Measurements from ENCODE around the gene GZF1. TPM values are rescaled to one million over a fixed set of nuclear protein-coding genes. Genes with fewer than 3 reads are reported as not detected.
A peak's percentile ranks its signal among the peaks of the same experiment; 100 is the strongest.

The GZF1 gene
- polyA plus RNA-seq (2012; rRNA removed), result 15.0 and 20.6 TPM in 2 replicates
- 9.9 and 15.7 TPM in 2 replicates for polyA plus RNA-seq (2012; cell fraction: cytosol; rRNA removed)
- polyA plus RNA-seq (2012; cell fraction: nucleus; rRNA removed), result 63.0 and 71.0 TPM in 2 replicates

GRCh38 chr20:23361476-23362391, at the start of gene GZF1:
Gene GZF1, plus strand, starts transcription at chr20:23362182. Its CDS starts 2,202 bp downstream, at chr20:23364384.
- TF ChIP-seq RXRA (IDR thresholded peaks at IDR 0.05; ENCODE audit: borderline replicate concordance, low read depth), result no peak
- TF ChIP-seq YY1 (IDR thresholded peaks at IDR 0.05; ENCODE audit: low read depth), result peak; percentile 62
- no peak for TF ChIP-seq GATA2 (CRISPR knock-in tag; IDR thresholded peaks at IDR 0.05)
- TF ChIP-seq PBX3 (IDR thresholded peaks at IDR 0.05), result no peak; the same call in 1 of the 2 replicates
- TF ChIP-seq EZH2phosphoT487 (IDR thresholded peaks at IDR 0.05; ENCODE audit: borderline replicate concordance, low read depth), result no peak
- peak; percentile 66 for TF ChIP-seq GABPA (IDR thresholded peaks at IDR 0.05; ENCODE audit: low read depth)
- no peak for TF ChIP-seq FOXJ3 (CRISPR knock-in tag; IDR thresholded peaks at IDR 0.05)
- peak; percentile 34 for TF ChIP-seq RFX5 (IDR thresholded peaks at IDR 0.05; ENCODE audit: low read length)
- peak; percentile 79 for TF ChIP-seq CHD2 (IDR thresholded peaks at IDR 0.05; ENCODE audit: low read length, partially characterized antibody)
- TF ChIP-seq FOSL2 (IDR thresholded peaks at IDR 0.05; ENCODE audit: borderline replicate concordance, low read depth), result no peak
- peak; percentile 97 for TF ChIP-seq NRF1 (IDR thresholded peaks at IDR 0.05; ENCODE audit: low read depth, low read length)
- peak; percentile 97 for TF ChIP-seq USF1 (IDR thresholded peaks at IDR 0.05; ENCODE audit: borderline replicate concordance, low read depth)
- TF ChIP-seq NFIC (IDR thresholded peaks at IDR 0.05; ENCODE audit: borderline replicate concordance), result 0 out of 2 replicates have a peak, but pooled peaks have one; percentile 23
- TF ChIP-seq POLR2AphosphoS5 (IDR thresholded peaks at IDR 0.05; ENCODE audit: low read depth, low read length), result peak; percentile 96
- TF ChIP-seq SMC3 (IDR thresholded peaks at IDR 0.05; ENCODE audit: low read depth, low read length), result no peak
- TF ChIP-seq EP300 (IDR thresholded peaks at IDR 0.05; ENCODE audit: borderline replicate concordance in 1 of 2, low read depth in 1 of 2, low read length in 1 of 2), result peak in 1 of 2 experiments; percentile 4; a peak in 1 of 4 replicates
- no peak for TF ChIP-seq TCF12 (IDR thresholded peaks at IDR 0.05)
- 0 out of 2 replicates have a peak, but pooled peaks have one; percentile 13 for TF ChIP-seq TEAD4 (IDR thresholded peaks at IDR 0.05; ENCODE audit: borderline replicate concordance, insufficient read depth)
- TF ChIP-seq MAX (IDR thresholded peaks at IDR 0.05; ENCODE audit: low read depth), result peak; percentile 87; the same call in 1 of the 2 replicates
- TF ChIP-seq USF2 (IDR thresholded peaks at IDR 0.05; ENCODE audit: borderline replicate concordance, low read depth, low read length), result peak; percentile 91
- TF ChIP-seq TAF1 (IDR thresholded peaks at IDR 0.05; ENCODE audit: borderline replicate concordance, low read depth, low read length), result peak; percentile 81; the same call in 1 of the 2 replicates
- TF ChIP-seq ELF1 (IDR thresholded peaks at IDR 0.05), result peak; percentile 91
- no peak for TF ChIP-seq RCOR1 (IDR thresholded peaks at IDR 0.05; ENCODE audit: low read length)
- TF ChIP-seq ZBTB33 (IDR thresholded peaks at IDR 0.05; ENCODE audit: borderline replicate concordance, low read depth), result no peak
- TF ChIP-seq MXI1 (IDR thresholded peaks at IDR 0.05; ENCODE audit: low read depth, low read length), result peak; percentile 91

More at GRCh38 chr20:23361476-23362391, at the start of gene GZF1:
- Histone ChIP-seq H3K9me2 (no peaks in the 10 kb centered on the region), H3K4me3 (ENCODE audit: low read depth in 2 of 2, low read length in 1 of 2) (peak within 1 kb of the TSS; percentile 81 to 87), H4K20me1 (ENCODE audit: insufficient read depth) (peaks cover 37% of the 10 kb centered on the region), H3K27ac (ENCODE audit: low read depth in 2 of 2, low read length in 1 of 2) (peak within 1 kb of the TSS; percentile 95 to 96), H3K9ac (peak within 1 kb of the TSS; percentile 91), H3K79me2 (ENCODE audit: insufficient read depth) (peaks cover 44% of the 10 kb centered on the region), H3F3A (replicated peaks; ENCODE audit: insufficient read depth) (peaks cover 17% of the 10 kb centered on the region), H3K27me3 (ENCODE audit: insufficient read depth) (no peaks in the 10 kb centered on the region), H3K36me3 (replicated peaks in 1 of 2; ENCODE audit: control insufficient read depth in 1 of 2, insufficient read depth in 2 of 2, low read length in 1 of 2) (peaks cover 19 to 24% of the 10 kb centered on the region in 2 experiments), H3K4me2 (peak within 1 kb of the TSS; percentile 96), H3K4me1 (ENCODE audit: control insufficient read depth in 1 of 2, insufficient read depth in 2 of 2, low read depth in 1 of 2, low read length in 1 of 2) (peaks cover 12 to 25% of the 10 kb centered on the region in 2 experiments; a peak in 3 of 4 replicates), H2AFZ (ENCODE audit: low read depth) (peak within 1 kb of the TSS; percentile 60), H3K9me3 (no peaks in the 10 kb centered on the region)
- CTCF ChIA-PET, result interaction anchor here (0.8 to 1.3 kb wide), 5 partner anchors 12 to 80 kb away, joined by 3 to 4 read pairs (median 3); no protein-coding TSS in a partner anchor
- DNase-seq, result peak; percentile 98
- POLR2A ChIA-PET, result interaction anchor here (3.2 kb wide), 1 partner anchor 11 kb away, joined by 11 read pairs; the partner anchor contains the start of gene NXT1
- 0% methylated on average over 14 of the region's 114 CpGs for WGBS (ENCODE audit: low lambda C conversion rate)

Data from SK-N-SH (cell line).